Hematopoietic multipotent progenitor cell treated with erythropoietin and hydrocortisone succinate and interleukin-3 and kit ligand, for 4 days (in vitro differentiated cells): ENCODE data around the gene NID1.
A peak's percentile ranks its signal among the peaks of the same experiment; 100 is the strongest.

Experiments
- DNase-seq: peaks from one replicate; pipeline ENCODE4 v3.0.0-alpha.2; 2015

The NID1 gene

DNA sequence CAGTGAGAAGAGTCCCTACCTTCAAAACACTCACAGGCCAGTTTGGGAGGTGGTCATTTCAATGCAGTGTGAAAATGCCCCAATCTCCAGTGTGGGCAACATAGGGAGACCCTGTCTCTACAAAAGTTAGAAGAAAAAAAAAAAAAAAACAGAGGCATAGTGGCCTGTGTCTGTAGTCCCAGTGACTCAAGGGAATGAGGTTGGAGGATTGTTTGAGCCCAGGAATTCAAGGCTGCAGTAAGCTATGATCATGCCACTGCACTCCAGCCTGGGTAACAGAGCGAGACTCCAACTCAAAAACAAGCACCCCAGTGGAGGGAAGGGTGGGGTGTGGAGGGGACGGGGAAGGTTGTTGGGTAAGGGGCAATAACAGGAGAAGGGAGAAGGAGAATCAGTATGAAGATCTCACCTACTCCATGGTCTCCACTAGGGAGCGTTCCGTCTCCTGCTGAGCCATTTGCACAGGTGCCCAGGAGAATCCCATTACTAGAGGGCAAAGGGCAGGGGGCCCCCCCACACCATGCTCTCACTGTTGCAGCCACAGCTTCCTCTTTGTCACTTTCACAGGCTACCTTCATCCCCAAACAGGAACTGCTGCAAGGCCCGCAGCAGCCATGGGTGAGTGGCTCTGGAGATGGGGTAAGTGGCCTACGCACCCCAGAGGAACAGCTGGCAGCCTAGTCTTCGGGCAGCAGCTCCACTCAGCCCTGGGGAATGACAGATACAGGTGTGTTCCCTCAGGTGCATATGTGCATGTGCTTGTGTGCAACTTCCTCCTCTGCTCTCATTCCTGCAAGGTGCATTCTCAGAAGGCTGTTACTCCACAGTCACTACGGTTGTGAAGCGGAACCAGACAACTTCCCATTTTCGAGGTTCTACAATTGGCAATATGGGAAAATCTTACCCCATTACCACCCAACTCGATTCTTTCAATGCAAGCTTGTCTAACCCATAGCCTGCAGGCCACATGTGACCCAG lies 110.3 kb downstream of the NID1 start:
- DNase-seq, result peak; percentile 86

DNA sequence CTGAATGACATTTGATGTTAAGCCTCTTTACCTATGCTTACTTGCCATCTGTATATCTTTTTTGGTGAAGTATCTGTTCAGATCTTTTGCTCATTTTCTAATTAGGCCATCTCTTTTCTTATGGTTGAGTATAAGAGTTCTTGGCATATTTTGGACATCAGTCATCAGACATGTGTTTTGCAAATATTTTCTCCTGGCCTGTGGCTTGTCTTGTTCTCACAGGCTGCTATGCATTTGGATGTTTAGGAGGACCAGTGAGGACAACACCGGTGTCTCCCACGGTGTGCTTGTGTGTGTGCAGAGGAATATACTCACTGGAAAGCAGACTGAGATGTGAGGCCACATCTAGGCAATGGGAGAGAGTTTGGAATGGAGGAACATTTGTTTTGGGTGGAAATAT lies 111.1 kb downstream of the NID1 start:
- DNase-seq, result no peak

DNA sequence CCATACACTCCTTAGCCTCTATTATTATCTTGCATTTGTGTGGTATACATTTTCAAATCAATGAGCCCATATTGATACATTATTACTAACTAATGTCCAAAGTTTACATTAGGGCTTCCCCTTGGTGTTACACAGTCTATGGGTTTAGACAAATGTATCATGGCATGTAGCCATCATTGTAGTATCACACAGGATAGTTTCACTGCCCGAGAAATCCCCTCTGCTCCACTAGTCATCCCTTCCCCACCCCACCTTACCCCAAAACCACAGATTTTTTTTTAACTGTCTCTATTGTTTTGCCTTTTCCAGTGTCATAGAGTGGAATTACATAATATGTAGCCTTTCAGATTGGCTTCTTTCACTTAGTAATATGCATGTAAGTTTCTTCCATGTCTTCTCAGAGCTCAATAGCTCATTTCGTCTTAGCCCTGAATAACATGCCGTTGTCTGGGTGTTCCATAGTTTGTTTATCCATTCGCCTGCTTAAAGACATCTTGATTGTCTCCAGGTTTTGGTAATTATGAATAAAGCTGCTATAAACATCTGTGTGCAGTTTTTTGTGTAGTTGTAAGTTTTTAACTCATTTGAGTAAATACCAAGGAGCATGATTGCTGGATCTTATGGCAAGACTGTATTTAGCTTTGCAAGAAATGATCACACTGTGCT lies 111.8 kb downstream of the NID1 start:
- DNase-seq, result peak; percentile 41

DNA sequence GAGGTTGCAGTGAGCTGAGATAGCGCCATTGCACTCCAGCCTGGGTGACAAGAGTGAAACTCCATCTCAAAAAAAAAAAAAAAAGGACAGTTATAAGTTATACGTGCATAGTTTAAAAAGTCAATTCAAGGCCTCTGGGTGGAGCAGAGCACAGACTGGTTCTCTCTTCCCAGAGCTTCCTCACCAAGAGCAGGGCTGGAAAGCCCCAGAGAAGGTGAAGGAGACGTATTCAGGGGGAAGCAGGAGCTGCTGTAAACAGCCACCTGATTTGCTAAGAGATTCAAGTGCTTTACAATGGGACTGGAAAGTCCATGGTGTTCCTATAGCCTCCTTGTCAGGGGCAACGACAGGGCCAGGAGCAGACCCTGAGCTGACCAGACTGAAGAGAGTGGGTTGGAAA lies 113.2 kb downstream of the NID1 start:
- DNase-seq, result no peak

DNA sequence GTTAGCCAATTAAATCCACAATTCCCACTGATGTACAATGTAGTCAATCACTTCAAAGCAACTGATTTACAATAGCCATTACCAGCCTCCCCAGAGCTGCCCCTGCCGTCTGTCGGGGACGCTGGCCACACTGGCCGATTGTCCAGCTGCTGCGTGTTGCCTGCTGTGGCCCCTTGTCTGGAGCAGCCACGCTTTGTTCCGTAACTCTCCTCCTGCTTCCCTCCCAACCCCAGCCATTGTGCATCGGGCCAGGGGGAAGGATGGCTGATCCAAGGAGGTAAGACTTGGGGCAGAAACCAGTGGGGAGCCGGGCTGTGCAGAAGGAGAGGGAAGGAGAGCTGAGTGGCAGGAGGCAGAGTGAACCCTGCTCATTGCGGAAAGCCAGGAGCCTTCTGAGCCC lies 114.6 kb downstream of the NID1 start:
- DNase-seq, result no peak

DNA sequence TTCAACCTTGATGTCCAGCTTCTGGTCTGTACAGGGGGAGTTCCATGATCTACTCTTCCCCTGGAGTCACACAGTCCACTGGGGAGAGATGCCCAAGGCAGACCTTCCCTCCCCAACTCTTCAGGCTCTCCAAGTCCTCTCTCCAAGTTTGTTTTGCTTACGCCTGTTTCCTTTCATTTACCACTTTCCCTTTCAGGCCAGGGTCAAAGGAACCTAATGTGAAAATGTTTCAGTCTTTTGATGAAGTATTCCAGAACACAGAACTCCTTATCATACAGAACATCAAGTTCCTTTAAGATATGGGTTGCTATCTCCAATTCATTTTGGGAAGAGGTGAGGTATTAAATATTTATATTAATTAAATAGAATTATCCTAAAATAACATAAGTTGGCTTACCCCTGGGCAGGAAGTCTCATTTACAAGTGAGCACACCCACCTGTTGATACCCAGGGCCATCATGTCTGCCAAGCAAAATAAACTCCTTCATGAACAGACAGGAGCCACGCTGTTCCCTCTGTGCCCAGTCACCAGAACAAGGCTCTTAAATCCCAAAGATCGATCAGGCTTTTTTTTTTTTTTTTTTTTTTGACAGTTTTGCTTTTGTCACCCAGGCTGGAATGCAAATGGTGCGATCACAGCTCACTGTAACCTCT lies 116.0 kb downstream of the NID1 start:
- DNase-seq, result no peak

DNA sequence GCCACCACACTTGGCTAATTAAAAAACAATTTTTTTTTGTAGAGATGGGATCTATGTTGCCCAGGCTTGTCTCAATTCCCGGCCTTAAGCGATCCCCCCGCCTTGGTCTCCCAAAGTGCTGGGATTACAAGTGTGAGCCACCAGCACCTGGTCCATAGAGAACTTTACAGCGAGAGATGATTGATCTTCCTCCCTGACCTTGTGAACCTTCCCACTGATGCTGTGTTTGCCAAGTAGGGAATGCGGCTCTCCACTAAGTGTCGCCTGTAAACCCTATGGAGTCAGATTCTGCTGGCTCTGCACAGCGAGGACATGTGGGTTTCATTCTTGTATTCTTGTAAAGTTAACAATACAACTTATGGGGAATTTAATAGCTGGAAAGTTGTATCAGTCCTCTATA lies 116.9 kb downstream of the NID1 start:
- no peak for DNase-seq

DNA sequence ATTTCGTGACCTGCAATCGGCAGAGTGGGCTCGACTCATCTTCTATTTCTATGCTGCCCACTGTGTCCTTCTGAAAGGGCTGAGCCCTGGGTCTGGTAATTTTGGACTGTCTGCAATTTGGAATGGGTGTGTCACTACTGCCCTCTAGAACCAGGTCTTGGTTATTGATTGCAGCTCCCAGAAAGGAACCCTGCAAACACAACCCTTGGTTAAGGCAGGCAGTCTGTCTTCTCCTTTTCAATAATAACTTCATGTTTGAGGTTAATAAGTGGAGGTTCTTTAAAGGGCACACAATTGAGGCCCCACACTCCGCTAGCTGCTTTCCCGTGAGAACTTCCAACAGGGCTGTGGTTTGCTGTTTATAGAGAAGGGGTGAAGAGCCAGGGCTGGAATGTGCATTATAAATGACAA lies 118.3 kb downstream of the NID1 start:
- DNase-seq, result peak; percentile 63

DNA sequence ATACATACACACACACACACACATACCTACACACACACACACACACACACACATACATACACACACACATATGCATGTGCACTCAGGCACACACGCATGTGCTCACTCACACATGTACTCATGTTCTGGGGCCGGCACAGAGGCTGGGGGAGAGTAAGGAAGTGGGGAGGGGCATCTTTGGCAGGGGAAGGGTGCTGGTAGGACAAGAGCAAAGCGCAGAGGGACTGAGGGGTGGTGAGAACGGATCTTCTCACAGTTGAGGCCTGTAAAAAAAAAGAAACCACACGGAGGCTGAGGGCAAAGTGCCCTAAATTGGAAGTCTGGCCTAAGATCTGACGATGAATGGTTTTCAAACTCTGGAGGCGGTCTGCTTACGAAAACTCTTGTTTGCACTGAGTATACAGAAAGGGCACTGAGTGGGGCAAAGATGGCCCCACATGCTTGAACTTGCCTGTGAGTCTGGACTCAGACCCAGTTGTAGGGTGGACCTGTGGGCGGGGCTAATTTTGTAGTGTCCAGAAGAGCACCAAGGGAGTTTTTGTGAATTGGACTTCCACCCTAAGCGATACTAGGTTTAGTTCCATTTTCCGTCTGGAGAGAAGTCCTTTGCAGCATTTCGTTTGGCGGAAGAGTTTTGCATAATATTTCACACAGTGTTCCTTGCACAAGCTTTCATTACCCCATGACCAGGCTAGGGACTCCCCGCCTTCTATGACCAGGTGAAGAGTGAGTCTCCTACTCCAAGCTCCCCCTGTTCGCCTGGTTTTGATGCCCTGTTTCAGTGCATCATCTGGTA lies 118.9 kb downstream of the NID1 start:
- DNase-seq, result peak; percentile 39

DNA sequence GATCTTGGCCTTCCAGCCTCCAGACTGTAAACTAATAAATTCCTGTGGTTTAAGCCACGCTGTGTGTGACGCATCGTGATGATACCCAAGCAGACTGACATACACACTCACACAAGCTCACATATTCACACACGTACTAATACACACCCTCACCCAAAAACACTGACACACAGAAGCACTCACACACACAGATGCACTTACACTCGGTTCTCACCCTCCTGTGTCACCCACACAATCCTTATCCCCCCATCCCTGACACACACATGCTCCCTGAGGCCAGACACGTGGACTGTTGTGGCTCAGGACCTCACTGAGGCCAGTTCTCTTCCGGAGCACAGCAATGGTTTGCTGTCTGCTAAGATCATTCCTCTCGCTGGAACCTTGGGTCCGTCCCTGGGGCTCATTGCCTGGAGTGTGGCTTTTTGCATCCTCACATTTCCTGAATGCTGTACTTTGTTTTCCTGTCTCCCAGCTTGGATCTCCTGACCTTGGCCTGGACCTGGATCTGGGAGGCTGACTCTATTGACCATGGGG lies 121.2 kb downstream of the NID1 start:
- DNase-seq, result no peak

DNA sequence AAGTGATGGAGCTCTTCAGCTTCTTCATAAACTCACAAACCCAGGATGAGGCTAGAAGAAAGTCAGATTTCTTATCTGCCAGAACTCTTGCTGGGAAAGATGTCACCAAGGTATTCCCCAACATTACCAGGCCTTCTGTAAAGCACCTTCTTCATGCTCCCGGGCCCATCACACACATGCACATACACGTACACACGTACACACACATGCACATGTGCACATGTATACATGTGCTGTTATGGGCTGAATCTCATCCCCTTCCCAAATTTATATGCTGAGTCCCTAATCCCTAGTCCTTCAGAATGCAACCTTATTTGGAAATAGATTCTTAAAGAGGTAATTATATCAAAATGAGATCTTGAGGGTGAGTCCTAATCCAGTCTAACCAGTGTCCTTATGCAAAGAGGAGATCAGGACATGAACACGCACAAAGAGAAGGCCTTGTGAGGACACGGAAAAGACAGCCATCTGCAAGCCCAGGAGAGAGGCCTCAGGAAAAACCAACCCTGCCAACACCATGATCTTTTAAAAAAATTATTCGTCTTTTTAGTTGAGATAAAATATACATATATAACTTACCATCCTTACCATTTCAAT lies 121.8 kb downstream of the NID1 start:
- no peak for DNase-seq

DNA sequence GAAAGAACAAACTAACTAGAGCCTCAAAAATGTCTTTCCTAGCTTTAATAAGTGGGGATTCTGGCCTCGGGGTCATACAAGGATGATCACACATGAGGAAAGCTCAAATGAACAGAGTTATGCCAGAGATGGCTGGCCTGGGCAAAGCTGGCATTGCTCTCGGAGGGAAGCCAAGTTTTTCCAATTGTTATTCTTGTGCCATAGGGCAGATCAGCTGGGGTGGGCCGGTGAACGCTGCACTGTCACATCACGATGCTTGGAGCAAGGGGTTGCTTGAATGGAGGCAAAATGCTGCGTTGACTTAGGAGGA lies 122.3 kb downstream of the NID1 start:
- no peak for DNase-seq

DNA sequence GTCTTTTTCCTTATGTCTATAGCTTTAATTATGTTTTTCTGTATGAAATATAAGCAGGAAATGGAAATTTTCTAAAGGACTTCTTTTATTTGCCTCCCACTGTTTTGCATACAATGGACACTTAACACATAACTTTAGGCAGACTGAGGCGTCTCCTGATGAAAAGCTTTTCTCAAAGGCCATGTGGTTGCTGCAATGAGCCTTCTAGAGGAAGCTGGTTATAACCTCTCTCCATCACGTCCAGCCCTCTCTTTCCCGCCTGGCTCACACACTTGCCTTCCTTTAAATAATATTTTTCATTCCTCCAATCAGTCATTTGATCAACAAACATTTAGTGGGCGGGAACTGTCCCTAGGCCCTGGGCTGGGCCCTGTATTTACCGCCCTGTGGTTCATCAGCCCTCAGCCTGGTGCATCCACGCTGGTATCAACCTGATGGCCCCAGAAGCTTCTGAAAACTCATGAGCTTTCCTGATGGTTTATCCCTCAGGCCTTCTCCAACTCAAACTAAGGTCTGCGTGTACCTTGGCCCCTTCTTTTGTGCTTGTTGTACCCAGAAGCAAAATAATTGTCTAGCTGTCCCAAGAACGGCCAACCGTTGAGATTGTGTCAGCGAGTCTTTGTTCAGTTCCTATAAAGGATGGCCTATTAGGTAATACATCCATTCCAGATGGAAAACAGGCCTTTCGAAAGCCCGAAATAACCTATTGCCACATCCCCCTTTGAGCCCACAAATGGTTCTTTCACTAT lies 122.8 kb downstream of the NID1 start:
- DNase-seq, result peak; percentile 71

DNA sequence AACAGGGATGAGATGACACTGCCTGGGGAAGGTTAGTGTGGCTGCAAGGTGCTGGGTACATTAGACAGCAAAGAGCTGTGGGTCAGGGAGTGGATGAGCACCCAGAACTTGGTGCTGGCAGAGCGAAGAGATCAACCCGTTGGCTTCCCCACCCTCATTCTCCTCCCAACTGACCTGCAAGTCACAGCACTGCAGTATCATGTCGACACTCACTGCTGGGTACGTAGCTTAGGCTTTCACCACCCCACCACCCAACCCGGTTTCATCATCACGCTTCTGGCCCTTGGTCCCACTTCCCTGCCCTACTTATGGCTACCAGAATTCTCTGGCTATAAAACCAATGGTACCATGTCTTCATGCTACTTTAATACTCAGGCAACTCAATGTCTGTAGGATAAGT lies 124.6 kb downstream of the NID1 start:
- peak; percentile 21 for DNase-seq

DNA sequence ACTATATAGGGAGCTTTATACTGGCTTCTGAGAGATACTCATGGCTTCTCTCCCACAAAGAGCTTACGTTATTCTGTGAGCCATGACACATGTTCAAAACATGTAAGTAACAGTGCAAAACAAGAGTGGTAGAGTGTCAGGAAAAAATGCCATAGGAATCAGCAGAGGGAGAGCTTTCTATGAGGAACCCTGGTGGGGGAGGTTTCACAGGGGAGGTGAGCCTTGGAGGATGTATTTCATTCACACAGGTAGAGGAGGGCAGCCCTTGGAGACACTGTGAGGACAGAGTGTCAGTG lies 125.5 kb downstream of the NID1 start:
- no peak for DNase-seq

DNA sequence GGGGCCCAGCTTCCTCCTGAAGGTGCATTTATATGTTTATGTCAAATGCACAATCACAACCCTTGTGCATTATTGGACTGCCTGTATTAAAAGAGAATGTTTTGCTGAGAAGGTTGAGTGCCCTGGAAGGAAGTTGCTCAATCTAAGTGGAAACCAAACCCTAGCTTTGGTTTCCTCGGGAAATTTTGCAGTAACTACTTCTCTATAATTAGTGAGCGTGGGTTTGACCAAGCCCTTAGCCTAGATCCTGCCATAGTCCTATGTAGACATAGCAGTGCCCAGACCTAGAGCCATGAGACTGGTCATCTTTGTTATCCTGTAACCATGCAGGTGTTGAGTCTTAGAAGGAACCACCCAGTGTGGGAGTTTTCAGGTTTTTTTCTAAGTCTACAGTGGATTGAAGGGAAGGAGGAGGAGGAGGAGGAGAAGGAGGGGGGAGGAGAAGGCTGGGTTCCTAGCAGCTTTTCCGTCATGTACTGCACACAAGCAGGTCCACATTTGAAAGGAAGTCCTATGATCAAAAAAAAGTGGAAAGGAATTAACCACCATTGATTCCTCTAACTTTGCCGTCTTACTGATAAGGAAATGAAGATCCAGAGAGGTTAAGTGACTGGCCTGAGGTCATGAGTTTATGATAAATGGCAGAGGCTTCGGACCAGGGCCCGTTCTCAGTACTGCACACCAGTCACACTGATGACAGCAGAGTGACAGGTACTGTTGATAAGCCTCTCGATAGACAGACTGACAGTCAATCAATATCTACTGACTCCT lies 126.0 kb downstream of the NID1 start:
- peak; percentile 72 for DNase-seq

DNA sequence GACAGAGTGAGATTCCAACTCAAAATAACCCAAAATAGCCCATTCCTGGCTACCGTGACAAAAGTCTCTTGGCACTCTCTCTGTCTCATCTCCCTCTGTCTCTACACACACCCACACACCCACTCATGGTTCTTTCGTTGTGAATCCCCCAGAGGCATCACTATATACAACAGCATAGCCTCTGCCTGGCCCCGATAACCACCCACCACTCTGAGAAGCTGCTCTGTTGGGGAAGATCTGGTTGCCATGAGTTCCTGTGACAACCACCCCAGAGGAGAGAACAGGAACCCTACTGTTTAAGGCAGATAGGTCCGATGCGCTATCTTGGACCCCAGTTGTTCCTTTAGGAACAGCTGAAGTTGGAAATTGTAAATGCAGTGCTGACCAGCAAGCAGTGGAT lies 127.8 kb downstream of the NID1 start:
- peak; percentile 90 for DNase-seq

DNA sequence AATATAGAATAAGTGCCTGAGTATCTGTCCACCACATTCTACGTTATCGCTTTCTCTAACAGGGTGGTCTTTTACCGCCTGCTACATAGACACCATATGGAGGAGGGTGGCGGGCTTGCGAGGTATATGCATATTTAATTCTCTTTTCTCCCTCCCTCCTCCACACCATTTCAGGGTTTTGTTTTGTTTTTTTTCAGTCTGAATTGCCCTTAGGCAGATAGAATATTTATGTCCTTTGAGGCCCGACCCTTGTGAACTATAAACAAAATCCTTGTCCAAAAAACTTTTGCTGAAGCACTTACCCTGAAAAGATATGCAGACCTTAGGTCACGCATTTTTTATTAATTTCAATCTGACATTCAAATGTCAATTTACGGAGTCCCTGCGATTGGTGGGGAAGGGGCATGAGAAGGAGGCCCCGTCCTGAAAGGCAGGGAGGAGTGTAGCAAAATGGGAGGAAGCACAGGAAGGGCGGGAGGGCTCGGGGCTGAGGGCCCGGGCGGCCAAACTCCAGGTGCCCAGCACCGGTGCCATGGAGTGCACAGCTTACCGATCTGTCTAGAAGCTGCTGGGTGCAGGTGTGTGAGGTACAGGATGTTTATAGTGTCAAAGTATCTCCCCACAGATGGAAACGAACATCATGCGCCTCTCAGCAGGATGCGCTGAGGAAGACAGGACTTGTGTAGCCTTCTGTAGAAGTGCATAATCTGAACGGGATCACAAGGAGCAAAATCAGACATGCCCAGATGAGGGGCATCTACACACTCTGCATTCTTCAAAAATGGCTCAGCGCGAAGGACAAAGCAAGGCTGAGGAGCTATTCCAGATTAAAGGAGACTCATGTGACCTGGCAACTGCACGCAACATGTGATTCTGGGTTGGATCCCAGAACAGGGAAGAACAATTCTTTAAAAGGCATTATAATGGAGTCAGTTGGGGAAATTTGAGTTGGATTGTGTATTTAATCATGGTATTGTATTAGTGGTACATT lies 129.4 kb downstream of the NID1 start:
- DNase-seq, result no peak

DNA sequence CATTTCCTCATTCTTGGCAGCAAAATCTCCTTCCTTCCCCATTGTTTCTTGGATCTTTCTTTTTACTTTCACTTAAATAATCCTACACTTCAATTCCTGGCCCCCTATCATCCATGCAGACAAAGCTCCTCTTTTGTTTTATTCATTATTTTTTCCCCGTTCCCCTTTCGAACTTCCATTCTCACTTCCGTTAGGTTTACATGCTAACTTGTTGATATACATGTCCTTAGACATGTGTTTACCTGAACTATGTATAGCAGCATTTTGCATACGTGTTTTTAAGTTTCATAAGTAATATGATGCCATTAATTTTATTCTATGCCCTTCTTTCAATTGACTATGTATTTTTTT lies 131.1 kb downstream of the NID1 start:
- DNase-seq, result no peak
